ENCODE measurements around the gene KBTBD12. TPM values are rescaled to one million over a fixed set of nuclear protein-coding genes. Genes with fewer than 3 reads are reported as not detected.

The KBTBD12 gene
- total and polyA plus RNA-seq, 10 of the 15 experiments (the other 5 are each of a cell fraction or from before 2014, with no cell fraction given), result 0.01 to 0.11 TPM; not detected in 8

- no peak for ATAC-seq
- BruUV-seq (replicated peaks), result no TSS peak
- RAD21 ChIA-PET (ENCODE audit: unreplicated experiment), result no interaction called here
- no peak for TF ChIP-seq NBN (IDR thresholded peaks at IDR 0.05)
- no peak for TF ChIP-seq MEF2A (IDR thresholded peaks at IDR 0.05; ENCODE audit: insufficient read depth, low read depth, low read length)
- TF ChIP-seq, protein P1, sequence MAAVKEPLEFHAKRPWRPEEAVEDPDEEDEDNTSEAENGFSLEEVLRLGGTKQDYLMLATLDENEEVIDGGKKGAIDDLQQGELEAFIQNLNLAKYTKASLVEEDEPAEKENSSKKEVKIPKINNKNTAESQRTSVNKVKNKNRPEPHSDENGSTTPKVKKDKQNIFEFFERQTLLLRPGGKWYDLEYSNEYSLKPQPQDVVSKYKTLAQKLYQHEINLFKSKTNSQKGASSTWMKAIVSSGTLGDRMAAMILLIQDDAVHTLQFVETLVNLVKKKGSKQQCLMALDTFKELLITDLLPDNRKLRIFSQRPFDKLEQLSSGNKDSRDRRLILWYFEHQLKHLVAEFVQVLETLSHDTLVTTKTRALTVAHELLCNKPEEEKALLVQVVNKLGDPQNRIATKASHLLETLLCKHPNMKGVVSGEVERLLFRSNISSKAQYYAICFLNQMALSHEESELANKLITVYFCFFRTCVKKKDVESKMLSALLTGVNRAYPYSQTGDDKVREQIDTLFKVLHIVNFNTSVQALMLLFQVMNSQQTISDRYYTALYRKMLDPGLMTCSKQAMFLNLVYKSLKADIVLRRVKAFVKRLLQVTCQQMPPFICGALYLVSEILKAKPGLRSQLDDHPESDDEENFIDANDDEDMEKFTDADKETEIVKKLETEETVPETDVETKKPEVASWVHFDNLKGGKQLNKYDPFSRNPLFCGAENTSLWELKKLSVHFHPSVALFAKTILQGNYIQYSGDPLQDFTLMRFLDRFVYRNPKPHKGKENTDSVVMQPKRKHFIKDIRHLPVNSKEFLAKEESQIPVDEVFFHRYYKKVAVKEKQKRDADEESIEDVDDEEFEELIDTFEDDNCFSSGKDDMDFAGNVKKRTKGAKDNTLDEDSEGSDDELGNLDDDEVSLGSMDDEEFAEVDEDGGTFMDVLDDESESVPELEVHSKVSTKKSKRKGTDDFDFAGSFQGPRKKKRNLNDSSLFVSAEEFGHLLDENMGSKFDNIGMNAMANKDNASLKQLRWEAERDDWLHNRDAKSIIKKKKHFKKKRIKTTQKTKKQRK (IDR thresholded peaks at IDR 0.05; ENCODE audit: low read depth, low read length), result no peak
- TF ChIP-seq KAT2A (conservative IDR thresholded peaks at IDR 0.05; ENCODE audit: control insufficient read depth, low read depth, low read length), result no peak
- TF ChIP-seq SREBF1 (IDR thresholded peaks at IDR 0.05; ENCODE audit: low read length), result no peak
- no peak for TF ChIP-seq NR2F1 (conservative IDR thresholded peaks at IDR 0.05)
- no peak for TF ChIP-seq BCLAF1 (IDR thresholded peaks at IDR 0.05)
- no peak for TF ChIP-seq BHLHE40 (IDR thresholded peaks at IDR 0.05; ENCODE audit: borderline replicate concordance in 1 of 2, low read depth in 2 of 2, low read length in 1 of 2)
- TF ChIP-seq ZNF24 (IDR thresholded peaks at IDR 0.05), result no peak
- TF ChIP-seq TAF1 (IDR thresholded peaks at IDR 0.05; ENCODE audit: borderline replicate concordance, low read depth, low read length), result no peak
- no peak for TF ChIP-seq PML (IDR thresholded peaks at IDR 0.05; ENCODE audit: low read length)
- TF ChIP-seq MEF2B (IDR thresholded peaks at IDR 0.05; ENCODE audit: partially characterized antibody, poor library complexity, severe bottlenecking), result no peak
- TF ChIP-seq SREBF2 (IDR thresholded peaks at IDR 0.05; ENCODE audit: low read length), result no peak
- SMC1A ChIA-PET (ENCODE audit: uncharacterized antibody, unreplicated experiment), result no interaction called here
- H4K20me1 ChIP-seq (ENCODE audit: control insufficient read depth, insufficient read depth), result no peaks in the 10 kb centered on the region
- H3K9ac ChIP-seq (ENCODE audit: control insufficient read depth, insufficient read depth, low read length), result no peak overlapping the region
- DNase-seq (ENCODE audit: low read depth, low spot score), result no peak
- H3K9me3 ChIP-seq (replicated peaks; ENCODE audit: control insufficient read depth, insufficient read depth, low read length), result no peaks in the 10 kb centered on the region
- no peaks in the 10 kb centered on the region for H3K79me2 ChIP-seq (ENCODE audit: control insufficient read depth, insufficient read depth, low read length)
- CTCF ChIA-PET, result no interaction called here
- no peak overlapping the region for H3K27ac ChIP-seq (ENCODE audit: control insufficient read depth, insufficient read depth)
- POLR2A ChIA-PET, result no interaction called here
- no peak overlapping the region for H3K4me2 ChIP-seq (ENCODE audit: control insufficient read depth, insufficient read depth)
- H3K4me1 ChIP-seq (ENCODE audit: control insufficient read depth, insufficient read depth, low read length), result peaks cover 8% of the 10 kb centered on the region
- FAIRE-seq, result no peak
- H3K27me3 ChIP-seq (replicated peaks in 1 of 2; ENCODE audit: control insufficient read depth in 2 of 2, insufficient read depth in 2 of 2, low read length in 1 of 2), result no peaks in the 10 kb centered on the region
- intact Hi-C loops (cut with micrococcal nuclease; ENCODE audit: unreplicated experiment) (no loop called here), in situ Hi-C loops (cut with MboI) (no loop called here)
- no peak overlapping the region for H2AFZ ChIP-seq (ENCODE audit: control insufficient read depth, low read depth, low read length)
- H3K4me3 ChIP-seq, result no peak overlapping the region
- H3K36me3 ChIP-seq (ENCODE audit: control insufficient read depth in 2 of 2, insufficient read depth in 2 of 2, low read length in 1 of 2), result no peaks in the 10 kb centered on the region
- 95% methylated on average over 3 of the region's 3 CpGs for WGBS (ENCODE audit: insufficient coverage, insufficient replicate concordance, low lambda C conversion rate, missing lambda C conversion rate)
Measured at GRCh38 chr3:127927829-127928604, 13.0 kb downstream of the KBTBD12 start.

Data from GM12878 (cell line).